ENCODE data around the gene AUTS2. TPM values are rescaled to one million over a fixed set of nuclear protein-coding genes. Genes with fewer than 3 reads are reported as not detected.

The AUTS2 gene
- total RNA-seq, 1 experiment from 2014 or later, result 42.1 TPM

GRCh38 chr7:69749994-69750393 is 151.7 kb downstream of the AUTS2 start:
- intact Hi-C loops (cut with micrococcal nuclease; ENCODE audit: unreplicated experiment), result no loop called here
- BruUV-seq (replicated peaks), result no TSS peak
- H3K9me3 ChIP-seq (ENCODE audit: low read depth, low read length, poor library complexity, severe bottlenecking), result no peaks in the 10 kb centered on the region
- H3K4me1 ChIP-seq (ENCODE audit: insufficient read depth, low read length, poor library complexity, severe bottlenecking), result peaks cover 8% of the 10 kb centered on the region
- no peak overlapping the region for H3K4me3 ChIP-seq (ENCODE audit: low read depth, low read length, poor library complexity, severe bottlenecking)
- no peak for TF ChIP-seq CTCF (conservative IDR thresholded peaks at IDR 0.05; ENCODE audit: low read depth, low read length)
- no peak for TF ChIP-seq EZH2 (IDR thresholded peaks at IDR 0.05; ENCODE audit: borderline replicate concordance, low read depth, low read length, poor library complexity, severe bottlenecking)
- ChIA-PET CTCF (no interaction called here), POLR2A (ENCODE audit: low non-redundant PET) (no interaction called here)
- H3K27me3 ChIP-seq (replicated peaks; ENCODE audit: insufficient read depth, low read depth, low read length, poor library complexity), result no peaks in the 10 kb centered on the region
- DNase-seq (ENCODE audit: low spot score), result no peak
- no peak overlapping the region for H3K27ac ChIP-seq (ENCODE audit: low read depth, low read length, poor library complexity, severe bottlenecking)
- no peaks in the 10 kb centered on the region for H3K36me3 ChIP-seq (ENCODE audit: insufficient read depth, low read length, poor library complexity, severe bottlenecking)

GRCh38 chr7:69751026-69751425 is 152.8 kb downstream of the AUTS2 start:
- no peak for TF ChIP-seq CTCF (conservative IDR thresholded peaks at IDR 0.05; ENCODE audit: low read depth, low read length)
- no peak for TF ChIP-seq EZH2 (IDR thresholded peaks at IDR 0.05; ENCODE audit: borderline replicate concordance, low read depth, low read length, poor library complexity, severe bottlenecking)
- intact Hi-C loops (cut with micrococcal nuclease; ENCODE audit: unreplicated experiment), result no loop called here
- POLR2A ChIA-PET (ENCODE audit: low non-redundant PET), result interaction anchor here (0.6 kb wide), 1 partner anchor 1065 kb away, joined by 3 read pairs; no protein-coding TSS in a partner anchor
- BruUV-seq (replicated peaks), result no TSS peak
- no peak for DNase-seq (ENCODE audit: low spot score)
- CTCF ChIA-PET, result no interaction called here
- H3K27ac ChIP-seq (ENCODE audit: low read depth, low read length, poor library complexity, severe bottlenecking), result no peak overlapping the region
- H3K36me3 ChIP-seq (ENCODE audit: insufficient read depth, low read length, poor library complexity, severe bottlenecking), result no peaks in the 10 kb centered on the region
- H3K4me3 ChIP-seq (ENCODE audit: low read depth, low read length, poor library complexity, severe bottlenecking), result no peak overlapping the region
- no peaks in the 10 kb centered on the region for H3K9me3 ChIP-seq (ENCODE audit: low read depth, low read length, poor library complexity, severe bottlenecking)
- H3K4me1 ChIP-seq (ENCODE audit: insufficient read depth, low read length, poor library complexity, severe bottlenecking), result peaks cover 10% of the 10 kb centered on the region
- no peaks in the 10 kb centered on the region for H3K27me3 ChIP-seq (replicated peaks; ENCODE audit: insufficient read depth, low read depth, low read length, poor library complexity)

GRCh38 chr7:69753981-69754380 is 155.7 kb downstream of the AUTS2 start:
- no TSS peak for BruUV-seq (replicated peaks)
- intact Hi-C loops (cut with micrococcal nuclease; ENCODE audit: unreplicated experiment), result no loop called here
- H3K36me3 ChIP-seq (ENCODE audit: insufficient read depth, low read length, poor library complexity, severe bottlenecking), result no peaks in the 10 kb centered on the region
- no peak for TF ChIP-seq EZH2 (IDR thresholded peaks at IDR 0.05; ENCODE audit: borderline replicate concordance, low read depth, low read length, poor library complexity, severe bottlenecking)
- TF ChIP-seq CTCF (conservative IDR thresholded peaks at IDR 0.05; ENCODE audit: low read depth, low read length), result no peak
- no peaks in the 10 kb centered on the region for H3K9me3 ChIP-seq (ENCODE audit: low read depth, low read length, poor library complexity, severe bottlenecking)
- H3K4me1 ChIP-seq (ENCODE audit: insufficient read depth, low read length, poor library complexity, severe bottlenecking), result peaks cover 29% of the 10 kb centered on the region
- H3K27ac ChIP-seq (ENCODE audit: low read depth, low read length, poor library complexity, severe bottlenecking), result no peak overlapping the region
- H3K4me3 ChIP-seq (ENCODE audit: low read depth, low read length, poor library complexity, severe bottlenecking), result no peak overlapping the region
- no peaks in the 10 kb centered on the region for H3K27me3 ChIP-seq (replicated peaks; ENCODE audit: insufficient read depth, low read depth, low read length, poor library complexity)
- CTCF ChIA-PET, result no interaction called here
- POLR2A ChIA-PET (ENCODE audit: low non-redundant PET), result interaction anchor here (0.6 kb wide), 1 partner anchor 16 kb away, joined by 4 read pairs; no protein-coding TSS in a partner anchor
- no peak for DNase-seq (ENCODE audit: low spot score)

All from A673 (cell line).